GM21526 (cell line): Measurements from ENCODE around the gene RAB11B.
"Not testable (repeated sequence)": the region's sequence is repeated elsewhere in the genome, so short reads cannot be mapped to it uniquely, and the experiment has no call there.

Experiments used
- ATAC-seq: cut with Tn5 transposase; IDR thresholded peaks from one replicate; pipeline ENCODE4 v1.9.1; 2021; ENCODE audit warnings: moderate library complexity; ENCODE audit not compliant: unreplicated experiment, low FRiP score

The RAB11B gene

GRCh38 chr19:8370176-8371010 is 19.8 kb upstream of the RAB11B start:
- ATAC-seq: no peak

GRCh38 chr19:8371011-8371804 is 19.0 kb upstream of the RAB11B start:
- no peak for ATAC-seq

- no peak for ATAC-seq
These were observed 16.0 kb upstream of the RAB11B start for GRCh38 chr19:8373867-8374813.

GRCh38 chr19:8375766-8376165 is 14.4 kb upstream of the RAB11B start:
- ATAC-seq: not testable (repeated sequence)

GRCh38 chr19:8376373-8376974 is 13.7 kb upstream of the RAB11B start:
- not testable (repeated sequence) for ATAC-seq

GRCh38 chr19:8377598-8377997 is 12.6 kb upstream of the RAB11B start:
- no peak for ATAC-seq

- ATAC-seq: not testable (repeated sequence)
These were observed 10.8 kb upstream of the RAB11B start for GRCh38 chr19:8379156-8379891.

- ATAC-seq: not testable (repeated sequence)
These were observed 5.6 kb upstream of the RAB11B start for GRCh38 chr19:8384569-8384968.

- not testable (repeated sequence) for ATAC-seq
These were observed 5.1 kb upstream of the RAB11B start for GRCh38 chr19:8385103-8385502.

- not testable (repeated sequence) for ATAC-seq
These were observed 4.6 kb upstream of the RAB11B start for GRCh38 chr19:8385566-8385965.

- not testable (repeated sequence) for ATAC-seq
These were observed 3.7 kb upstream of the RAB11B start for GRCh38 chr19:8386419-8386818.

GRCh38 chr19:8386990-8387389 is 3.2 kb upstream of the RAB11B start:
- no peak for ATAC-seq

GRCh38 chr19:8387688-8388611 is 2.2 kb upstream of the RAB11B start:
- no peak for ATAC-seq

- no peak for ATAC-seq
These were observed 1.6 kb upstream of the RAB11B start for GRCh38 chr19:8388612-8388958.

GRCh38 chr19:8390617-8390981 is 439 bp downstream of the RAB11B start:
- peak; percentile 19 for ATAC-seq

GRCh38 chr19:8391198-8392016 is 1.2 kb downstream of the RAB11B start:
- no peak for ATAC-seq

GRCh38 chr19:8392017-8392591 is 1.9 kb downstream of the RAB11B start:
- ATAC-seq: no peak
